WTC11 (cell line): Measurements from ENCODE around the gene NUP155.

Experiments used
- ESRRA ChIP-seq: sonication (generic); formaldehyde crosslinking; IDR thresholded peaks from 2 replicates; pipeline ENCODE4 v1.8.1; 2022; ENCODE audit warnings: mild to moderate bottlenecking, missing genetic modification reagents, borderline replicate concordance
- FOXJ3 ChIP-seq: sonication (generic); formaldehyde crosslinking; IDR thresholded peaks from 2 replicates; pipeline ENCODE4 v1.9.0; 2021; ENCODE audit warnings: missing genetic modification reagents, mild to moderate bottlenecking, borderline replicate concordance
- NR3C1 ChIP-seq: sonication (generic); formaldehyde crosslinking; conservative IDR thresholded peaks from 2 replicates; pipeline ENCODE4 v1.8.1; 2023; ENCODE audit warnings: low read depth, mild to moderate bottlenecking, missing genetic modification reagents
- ZNF138 ChIP-seq: sonication (generic); formaldehyde crosslinking; conservative IDR thresholded peaks from 2 replicates; pipeline ENCODE4 v1.8.1; 2022; ENCODE audit warnings: mild to moderate bottlenecking, moderate library complexity, missing genetic modification reagents
- TF ChIP-seq, protein P1 (sequence below): fragments of 200-600 bp; IDR thresholded peaks from 2 replicates; pipeline ENCODE4 v1.8.0; 2022; ENCODE audit warnings: antibody characterized with exemption
- TF ChIP-seq, protein P2 (sequence below): sonication (generic); formaldehyde crosslinking; IDR thresholded peaks from 2 replicates; pipeline ENCODE4 v1.8.0; 2023; ENCODE audit warnings: missing genetic modification reagents
- TF ChIP-seq, protein P3 (sequence below): fragments of 250-450 bp; sonication (Bioruptor Pico); IDR thresholded peaks from 2 replicates; pipeline ENCODE4 v1.9.0; 2021; ENCODE audit warnings: mild to moderate bottlenecking
- TF ChIP-seq, protein P4 (sequence below): fragments of 250-450 bp; sonication (Bioruptor Pico); IDR thresholded peaks from 2 replicates; pipeline ENCODE4 v2.1.2; 2022; ENCODE audit warnings: mild to moderate bottlenecking, moderate library complexity

DNA sequence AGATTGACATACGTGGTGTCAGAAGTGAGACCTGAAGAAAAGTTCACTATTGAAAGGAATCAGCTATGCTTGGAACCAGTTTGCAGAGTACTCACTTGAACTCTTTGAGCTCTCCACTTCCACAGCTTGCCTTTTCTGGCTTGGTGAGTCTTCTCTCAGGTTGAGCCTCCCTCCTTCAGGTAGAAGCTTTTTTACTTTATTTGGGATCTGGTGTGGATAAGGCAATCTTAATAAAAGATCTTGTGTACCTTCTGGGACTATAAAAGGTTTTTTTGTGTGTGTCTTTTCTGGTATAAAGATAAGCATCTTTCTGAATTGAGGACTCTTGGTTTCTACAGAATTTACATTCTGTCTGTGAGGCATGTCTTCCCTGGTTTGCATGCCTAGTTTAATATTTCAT is 116.3 kb downstream of the NUP155 start:
- TF ChIP-seq FOXJ3 (no peak), NR3C1 (no peak), ESRRA (CRISPR knock-in tag) (no peak), ZNF138 (CRISPR knock-in tag) (no peak)
- TF ChIP-seq, protein P1, sequence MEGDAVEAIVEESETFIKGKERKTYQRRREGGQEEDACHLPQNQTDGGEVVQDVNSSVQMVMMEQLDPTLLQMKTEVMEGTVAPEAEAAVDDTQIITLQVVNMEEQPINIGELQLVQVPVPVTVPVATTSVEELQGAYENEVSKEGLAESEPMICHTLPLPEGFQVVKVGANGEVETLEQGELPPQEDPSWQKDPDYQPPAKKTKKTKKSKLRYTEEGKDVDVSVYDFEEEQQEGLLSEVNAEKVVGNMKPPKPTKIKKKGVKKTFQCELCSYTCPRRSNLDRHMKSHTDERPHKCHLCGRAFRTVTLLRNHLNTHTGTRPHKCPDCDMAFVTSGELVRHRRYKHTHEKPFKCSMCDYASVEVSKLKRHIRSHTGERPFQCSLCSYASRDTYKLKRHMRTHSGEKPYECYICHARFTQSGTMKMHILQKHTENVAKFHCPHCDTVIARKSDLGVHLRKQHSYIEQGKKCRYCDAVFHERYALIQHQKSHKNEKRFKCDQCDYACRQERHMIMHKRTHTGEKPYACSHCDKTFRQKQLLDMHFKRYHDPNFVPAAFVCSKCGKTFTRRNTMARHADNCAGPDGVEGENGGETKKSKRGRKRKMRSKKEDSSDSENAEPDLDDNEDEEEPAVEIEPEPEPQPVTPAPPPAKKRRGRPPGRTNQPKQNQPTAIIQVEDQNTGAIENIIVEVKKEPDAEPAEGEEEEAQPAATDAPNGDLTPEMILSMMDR = no peak
- TF ChIP-seq, protein P2, sequence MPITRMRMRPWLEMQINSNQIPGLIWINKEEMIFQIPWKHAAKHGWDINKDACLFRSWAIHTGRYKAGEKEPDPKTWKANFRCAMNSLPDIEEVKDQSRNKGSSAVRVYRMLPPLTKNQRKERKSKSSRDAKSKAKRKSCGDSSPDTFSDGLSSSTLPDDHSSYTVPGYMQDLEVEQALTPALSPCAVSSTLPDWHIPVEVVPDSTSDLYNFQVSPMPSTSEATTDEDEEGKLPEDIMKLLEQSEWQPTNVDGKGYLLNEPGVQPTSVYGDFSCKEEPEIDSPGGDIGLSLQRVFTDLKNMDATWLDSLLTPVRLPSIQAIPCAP (CRISPR knock-in tag) = no peak
- TF ChIP-seq, protein P3, sequence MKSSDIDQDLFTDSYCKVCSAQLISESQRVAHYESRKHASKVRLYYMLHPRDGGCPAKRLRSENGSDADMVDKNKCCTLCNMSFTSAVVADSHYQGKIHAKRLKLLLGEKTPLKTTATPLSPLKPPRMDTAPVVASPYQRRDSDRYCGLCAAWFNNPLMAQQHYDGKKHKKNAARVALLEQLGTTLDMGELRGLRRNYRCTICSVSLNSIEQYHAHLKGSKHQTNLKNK (CRISPR knock-in tag) = no peak
- TF ChIP-seq, protein P4, sequence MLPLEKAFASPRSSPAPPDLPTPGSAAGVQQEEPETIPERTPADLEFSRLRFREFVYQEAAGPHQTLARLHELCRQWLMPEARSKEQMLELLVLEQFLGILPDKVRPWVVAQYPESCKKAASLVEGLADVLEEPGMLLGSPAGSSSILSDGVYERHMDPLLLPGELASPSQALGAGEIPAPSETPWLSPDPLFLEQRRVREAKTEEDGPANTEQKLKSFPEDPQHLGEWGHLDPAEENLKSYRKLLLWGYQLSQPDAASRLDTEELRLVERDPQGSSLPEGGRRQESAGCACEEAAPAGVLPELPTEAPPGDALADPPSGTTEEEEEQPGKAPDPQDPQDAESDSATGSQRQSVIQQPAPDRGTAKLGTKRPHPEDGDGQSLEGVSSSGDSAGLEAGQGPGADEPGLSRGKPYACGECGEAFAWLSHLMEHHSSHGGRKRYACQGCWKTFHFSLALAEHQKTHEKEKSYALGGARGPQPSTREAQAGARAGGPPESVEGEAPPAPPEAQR = no peak
